ENCODE data around the gene COL27A1.

GRCh38 chr9:114269023-114269422 lies 113.7 kb downstream of the COL27A1 start:
- TF ChIP-seq CTCF (IDR thresholded peaks at IDR 0.05), result no peak
- no peak for TF ChIP-seq EZH2 (IDR thresholded peaks at IDR 0.05; ENCODE audit: borderline replicate concordance, insufficient read depth, low read depth, low read length, poor library complexity, severe bottlenecking)
